ENCODE data around the gene ZNF554. TPM values are rescaled to one million over a fixed set of nuclear protein-coding genes. Genes with fewer than 3 reads are reported as not detected.

ZNF554 gene
- total and polyA plus RNA-seq, 2 of the 8 experiments (the other 6 are each of a cell fraction or from before 2014, with no cell fraction given), result 1.8 to 5.7 TPM

DNA sequence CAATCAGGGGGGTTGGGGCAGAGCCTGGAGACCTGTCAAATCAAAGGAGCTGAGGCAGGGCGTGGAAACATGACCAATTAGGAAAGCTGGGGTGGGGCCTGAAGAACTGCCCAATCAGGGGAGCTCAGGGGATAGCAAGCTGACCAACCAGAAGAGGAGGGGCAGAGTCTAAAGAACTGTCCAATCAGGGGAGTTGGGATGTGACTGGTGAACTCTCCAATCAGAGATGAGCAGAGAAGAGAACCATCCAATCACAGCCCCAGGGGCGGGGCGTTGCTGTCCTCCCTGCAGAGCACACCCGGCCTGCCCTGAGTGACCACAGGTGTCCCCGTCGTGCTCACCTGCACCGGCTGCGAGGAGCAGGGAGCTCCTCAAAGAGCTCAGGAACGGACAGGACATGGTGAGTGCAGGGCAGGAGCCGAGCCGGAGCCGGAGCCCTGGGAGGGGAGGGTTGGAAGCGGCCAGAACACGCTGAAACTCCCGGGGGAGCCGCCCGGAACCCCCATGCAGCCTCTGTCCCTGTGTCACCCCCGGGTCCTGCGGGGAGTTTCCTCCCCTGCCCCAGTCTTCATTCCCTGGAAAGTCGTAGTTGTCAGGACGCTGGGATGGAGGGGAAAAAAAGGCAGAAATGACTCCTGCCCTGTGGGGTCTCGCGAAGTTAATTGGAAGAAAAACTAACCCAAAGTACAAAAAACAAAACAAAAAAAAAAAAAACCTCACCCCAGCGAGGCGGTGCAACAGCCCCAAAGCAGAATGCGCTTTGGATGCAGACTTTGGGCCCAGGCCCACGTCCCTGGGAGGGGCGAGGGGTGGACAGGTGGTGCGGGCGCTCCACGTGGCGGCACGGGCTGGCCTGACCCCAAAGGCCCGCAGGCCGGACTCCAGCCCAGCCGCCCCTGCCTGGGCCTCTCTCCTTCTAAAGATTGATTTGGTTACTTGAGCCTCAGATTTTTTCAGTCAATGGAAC is 47.6 kb downstream of the ZNF554 start, which contains the start of gene ZNF556:
Gene ZNF556, plus strand, starts transcription at position 311 of the 967 bp plus-strand sequence. Its CDS starts 87 bp downstream, at position 398.
- Histone ChIP-seq H2BK120ac (replicated peaks; ENCODE audit: low read depth, low read length) (no peak within 1 kb of the TSS), H4K20me1 (replicated peaks in 1 of 2; ENCODE audit: control insufficient read depth in 1 of 2, insufficient read depth in 2 of 2, low read length in 2 of 2) (no peaks in the 10 kb centered on the region), H3K4ac (replicated peaks; ENCODE audit: insufficient read length, low read depth, low read length) (no peak within 1 kb of the TSS), H2AK5ac (ENCODE audit: low read depth, low read length) (no peak within 1 kb of the TSS), H3K18ac (ENCODE audit: extremely low read depth, low read length) (no peak within 1 kb of the TSS), H4K91ac (replicated peaks; ENCODE audit: insufficient read length, low read length) (no peak within 1 kb of the TSS), H4K8ac (ENCODE audit: extremely low read depth, insufficient read depth, low read length) (no peak within 1 kb of the TSS), H3K23me2 (ENCODE audit: low read depth, low read length) (no peaks in the 10 kb centered on the region), H2AFZ (ENCODE audit: low read length) (no peak within 1 kb of the TSS), H3K9me3 (ENCODE audit: insufficient read depth in 2 of 2, low read depth in 1 of 2, low read length in 1 of 2) (peaks cover 34 to 77% of the 10 kb centered on the region in 2 experiments), H3K4me3 (ENCODE audit: extremely low read depth in 1 of 4, insufficient read depth in 2 of 4, low read depth in 3 of 4, low read length in 4 of 4) (no peak within 1 kb of the TSS), H2BK15ac (ENCODE audit: low read length) (no peak within 1 kb of the TSS), H2BK5ac (ENCODE audit: low read depth, low read length) (no peak within 1 kb of the TSS), H3K14ac (ENCODE audit: insufficient read length) (no peak within 1 kb of the TSS), H3K4me2 (ENCODE audit: insufficient read depth in 1 of 2, low read depth in 2 of 2, low read length in 2 of 2) (no peak within 1 kb of the TSS), H2BK20ac (ENCODE audit: low read length) (no peak within 1 kb of the TSS), H3K36me3 (ENCODE audit: control insufficient read depth in 2 of 4, insufficient read depth in 4 of 4, low read length in 3 of 4) (no peaks in the 10 kb centered on the region; a peak in 1 of 8 replicates), H3K79me2 (ENCODE audit: control insufficient read depth in 1 of 2, insufficient read depth in 2 of 2, low read length in 2 of 2) (no peaks in the 10 kb centered on the region), H3K56ac (replicated peaks; ENCODE audit: insufficient read length, low read depth, low read length) (no peak within 1 kb of the TSS), H3K27ac (ENCODE audit: low read depth, low read length) (no peak within 1 kb of the TSS), H3K9ac (replicated peaks in 1 of 4; ENCODE audit: extremely low read depth in 1 of 4, low read depth in 3 of 4, low read length in 3 of 4) (no peak within 1 kb of the TSS), H3K27me3 (replicated peaks in 1 of 4; ENCODE audit: control insufficient read depth in 3 of 4, extremely low read depth in 1 of 4, insufficient read depth in 3 of 4, low read length in 3 of 4) (no peaks in the 10 kb centered on the region), H4K5ac (ENCODE audit: insufficient read length, low read depth, low read length) (no peak within 1 kb of the TSS), H3K4me1 (replicated peaks in 1 of 4; ENCODE audit: control insufficient read depth in 3 of 4, insufficient read depth in 4 of 4, low read length in 3 of 4) (no peaks in the 10 kb centered on the region), H2BK12ac (ENCODE audit: low read depth, low read length) (no peak within 1 kb of the TSS), H3K79me1 (ENCODE audit: low read depth, low read length) (no peaks in the 10 kb centered on the region), H3K23ac (ENCODE audit: insufficient read length) (no peak within 1 kb of the TSS)
- FAIRE-seq, result no peak
- POLR2A ChIA-PET (ENCODE audit: partially characterized antibody), result no interaction called here
- CTCF ChIA-PET (ENCODE audit: partially characterized antibody), result interaction anchor here (0.9 kb wide), 1 partner anchor 12 kb away, joined by 3 read pairs; no protein-coding TSS in a partner anchor
- no peak for DNase-seq (ENCODE audit: low read depth in 1 of 2, low spot score in 2 of 2)
- WGBS, 2 experiments (ENCODE audit: extremely low coverage in 1 of 2, insufficient coverage in 1 of 2, insufficient read length in 1 of 2, insufficient replicate concordance in 2 of 2, low coverage in 1 of 2, low lambda C conversion rate in 2 of 2, missing lambda C conversion rate in 1 of 2), result 85% methylated on average over 22 of the region's 36 CpGs; no CpG with 5 or more reads in 1 of the 2 experiments
- TF ChIP-seq, protein P1, sequence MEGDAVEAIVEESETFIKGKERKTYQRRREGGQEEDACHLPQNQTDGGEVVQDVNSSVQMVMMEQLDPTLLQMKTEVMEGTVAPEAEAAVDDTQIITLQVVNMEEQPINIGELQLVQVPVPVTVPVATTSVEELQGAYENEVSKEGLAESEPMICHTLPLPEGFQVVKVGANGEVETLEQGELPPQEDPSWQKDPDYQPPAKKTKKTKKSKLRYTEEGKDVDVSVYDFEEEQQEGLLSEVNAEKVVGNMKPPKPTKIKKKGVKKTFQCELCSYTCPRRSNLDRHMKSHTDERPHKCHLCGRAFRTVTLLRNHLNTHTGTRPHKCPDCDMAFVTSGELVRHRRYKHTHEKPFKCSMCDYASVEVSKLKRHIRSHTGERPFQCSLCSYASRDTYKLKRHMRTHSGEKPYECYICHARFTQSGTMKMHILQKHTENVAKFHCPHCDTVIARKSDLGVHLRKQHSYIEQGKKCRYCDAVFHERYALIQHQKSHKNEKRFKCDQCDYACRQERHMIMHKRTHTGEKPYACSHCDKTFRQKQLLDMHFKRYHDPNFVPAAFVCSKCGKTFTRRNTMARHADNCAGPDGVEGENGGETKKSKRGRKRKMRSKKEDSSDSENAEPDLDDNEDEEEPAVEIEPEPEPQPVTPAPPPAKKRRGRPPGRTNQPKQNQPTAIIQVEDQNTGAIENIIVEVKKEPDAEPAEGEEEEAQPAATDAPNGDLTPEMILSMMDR (IDR thresholded peaks at IDR 0.05; ENCODE audit: control extremely low read depth in 1 of 3, insufficient read depth in 1 of 3, low read depth in 1 of 3, low read length in 3 of 3), result no peak
- no peak for TF ChIP-seq ASH2L (IDR thresholded peaks at IDR 0.05; ENCODE audit: low read length)
- no peak for TF ChIP-seq TEAD4 (IDR thresholded peaks at IDR 0.05; ENCODE audit: low read depth, low read length)
- TF ChIP-seq RBBP5 (IDR thresholded peaks at IDR 0.05; ENCODE audit: borderline replicate concordance, low read depth, low read length), result no peak
- no peak for TF ChIP-seq RXRA (IDR thresholded peaks at IDR 0.05; ENCODE audit: insufficient read depth, low read depth, low read length)
- no peak for TF ChIP-seq TBP (IDR thresholded peaks at IDR 0.05; ENCODE audit: low read depth, low read length)
- TF ChIP-seq NANOG (IDR thresholded peaks at IDR 0.05; ENCODE audit: insufficient read depth, low read depth, low read length, poor library complexity, severe bottlenecking), result no peak
- TF ChIP-seq EGR1 (IDR thresholded peaks at IDR 0.05; ENCODE audit: borderline replicate concordance, low read depth, low read length), result no peak
